GM19193 (cell line): ENCODE data around the gene C1QBP.

Experiments used
- POLR2A ChIP-seq: IDR thresholded peaks from 4 replicates; pipeline ENCODE4 v1.6.1; 2011; ENCODE audit not compliant: insufficient read depth, insufficient read length; ENCODE audit errors: extremely low read depth

The C1QBP gene

DNA sequence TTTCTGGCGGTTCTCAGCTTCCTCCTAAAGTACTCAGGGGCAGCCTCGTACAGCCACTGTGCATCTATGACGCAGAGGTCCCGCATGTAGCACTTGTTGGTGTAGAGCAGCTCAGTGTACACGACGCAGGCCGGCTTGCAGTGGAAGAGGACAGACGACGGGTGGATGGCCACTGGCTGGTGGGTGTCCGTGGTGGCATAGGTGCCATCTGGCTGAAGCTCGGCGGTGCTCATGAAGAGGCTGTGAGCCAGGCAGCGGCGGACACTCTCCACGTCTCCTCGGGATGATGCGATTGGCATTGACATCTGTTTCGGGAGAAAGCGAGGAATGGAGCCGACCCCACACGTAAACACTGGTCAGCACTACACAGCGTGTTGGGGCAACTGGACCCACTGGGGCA, 5.3 kb upstream of the C1QBP start:
- no peak for TF ChIP-seq POLR2A

DNA sequence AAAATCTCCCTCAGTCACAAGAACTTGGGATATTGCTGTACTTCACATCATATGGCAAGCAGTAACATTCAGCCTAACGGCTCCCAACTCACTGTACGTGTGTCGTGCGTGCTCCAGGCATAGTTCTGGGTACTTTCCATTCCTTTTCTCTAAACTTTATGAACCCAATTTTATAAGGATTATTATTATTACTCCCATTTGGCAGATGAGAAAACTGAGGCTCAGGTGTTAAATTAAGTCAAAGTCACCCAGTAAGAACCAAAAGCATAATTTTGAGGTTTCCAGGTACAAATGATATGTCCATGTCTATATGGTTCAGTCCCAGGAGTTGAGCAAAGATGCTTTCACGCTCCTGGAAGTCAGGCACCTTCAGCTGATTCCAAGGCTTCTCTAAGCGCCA, 4.8 kb upstream of the C1QBP start:
- no peak for TF ChIP-seq POLR2A

DNA sequence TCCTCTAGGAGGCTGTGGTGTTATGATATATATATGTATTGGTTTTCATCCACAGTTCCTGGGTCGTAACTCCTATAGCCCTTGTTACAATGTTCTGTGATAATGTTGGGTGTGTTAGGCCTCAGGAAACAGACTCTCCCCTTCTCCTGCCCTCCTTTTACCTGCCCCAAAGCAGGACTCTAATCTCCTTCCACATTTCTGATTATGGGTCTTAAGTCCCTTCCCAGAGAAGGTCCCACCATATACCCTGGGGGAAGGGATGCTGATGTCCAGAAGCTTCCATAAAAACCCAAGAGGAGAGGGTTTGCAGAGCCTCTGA, 450 bp upstream of the C1QBP start:
- TF ChIP-seq POLR2A: no peak

- TF ChIP-seq POLR2A: no peak
Measured at GRCh38 chr17:5437721-5438317, 1.1 kb downstream of the C1QBP start.

- no peak for TF ChIP-seq POLR2A
Measured at GRCh38 chr17:5434984-5435383, 4.0 kb downstream of the C1QBP start.

DNA sequence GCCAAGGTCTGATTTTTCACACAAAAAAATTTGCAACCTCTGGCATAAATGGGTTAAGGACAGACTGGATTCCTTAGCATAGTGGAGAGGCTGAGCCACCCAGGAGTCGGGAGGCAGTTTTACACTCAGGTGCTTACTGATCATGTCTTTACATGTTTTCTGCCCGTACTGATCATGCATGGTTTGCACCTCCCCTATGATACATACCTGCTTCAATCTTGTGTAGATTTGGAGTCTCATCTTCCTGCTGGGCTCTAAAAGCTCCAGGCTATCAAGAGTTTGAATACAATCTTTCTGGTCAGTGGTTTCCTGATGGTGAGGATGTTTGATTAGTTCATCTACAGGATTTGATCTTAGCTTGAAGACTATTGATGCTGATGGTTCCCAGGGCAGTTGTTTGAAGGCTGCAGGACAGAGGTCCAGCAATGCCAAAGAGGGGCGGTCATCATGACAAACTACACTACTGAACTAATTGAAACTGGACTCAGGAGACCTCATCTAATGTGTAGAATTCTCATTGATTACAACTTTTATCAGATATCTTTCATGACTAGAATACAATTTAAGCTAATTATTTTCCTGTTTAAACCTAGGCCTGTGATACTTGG, 6.9 kb downstream of the C1QBP start:
- no peak for TF ChIP-seq POLR2A

DNA sequence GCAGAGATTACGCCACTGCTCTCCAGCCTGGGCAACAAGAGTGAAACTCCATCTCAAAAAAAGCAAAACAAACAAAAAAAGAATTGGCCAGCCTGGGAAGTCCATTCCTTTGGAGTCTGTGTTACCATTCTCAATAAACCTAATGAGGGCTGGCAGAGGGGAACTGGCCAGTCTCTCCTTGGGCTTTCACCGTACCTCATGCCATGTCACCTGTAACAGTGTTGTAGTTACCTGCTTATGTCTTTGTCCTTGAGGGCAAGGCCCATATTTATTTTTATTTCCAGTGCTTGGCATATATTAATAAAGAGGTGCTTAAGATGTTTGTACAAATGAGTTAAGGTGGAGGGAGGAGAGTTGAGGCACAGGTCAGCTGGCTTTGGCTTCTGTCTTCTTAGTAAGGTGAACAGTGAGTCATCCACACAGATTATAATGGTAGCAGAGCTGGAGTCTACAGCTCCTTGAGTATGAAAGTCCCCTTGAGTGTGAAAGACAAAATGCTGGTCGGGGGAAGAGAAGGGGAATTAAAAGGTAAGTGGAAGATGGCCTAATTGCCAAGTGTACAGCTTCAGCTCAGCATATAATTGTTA, 8.4 kb downstream of the C1QBP start:
- no peak for TF ChIP-seq POLR2A

GRCh38 chr17:5429191-5429887, 9.6 kb downstream of the C1QBP start:
- no peak for TF ChIP-seq POLR2A

- TF ChIP-seq POLR2A: no peak
Measured at GRCh38 chr17:5425826-5426225, 13.1 kb downstream of the C1QBP start.

GRCh38 chr17:5424909-5425308, 14.0 kb downstream of the C1QBP start:
- TF ChIP-seq POLR2A: no peak

GRCh38 chr17:5422505-5422904, 16.4 kb downstream of the C1QBP start:
- TF ChIP-seq POLR2A: no peak

DNA sequence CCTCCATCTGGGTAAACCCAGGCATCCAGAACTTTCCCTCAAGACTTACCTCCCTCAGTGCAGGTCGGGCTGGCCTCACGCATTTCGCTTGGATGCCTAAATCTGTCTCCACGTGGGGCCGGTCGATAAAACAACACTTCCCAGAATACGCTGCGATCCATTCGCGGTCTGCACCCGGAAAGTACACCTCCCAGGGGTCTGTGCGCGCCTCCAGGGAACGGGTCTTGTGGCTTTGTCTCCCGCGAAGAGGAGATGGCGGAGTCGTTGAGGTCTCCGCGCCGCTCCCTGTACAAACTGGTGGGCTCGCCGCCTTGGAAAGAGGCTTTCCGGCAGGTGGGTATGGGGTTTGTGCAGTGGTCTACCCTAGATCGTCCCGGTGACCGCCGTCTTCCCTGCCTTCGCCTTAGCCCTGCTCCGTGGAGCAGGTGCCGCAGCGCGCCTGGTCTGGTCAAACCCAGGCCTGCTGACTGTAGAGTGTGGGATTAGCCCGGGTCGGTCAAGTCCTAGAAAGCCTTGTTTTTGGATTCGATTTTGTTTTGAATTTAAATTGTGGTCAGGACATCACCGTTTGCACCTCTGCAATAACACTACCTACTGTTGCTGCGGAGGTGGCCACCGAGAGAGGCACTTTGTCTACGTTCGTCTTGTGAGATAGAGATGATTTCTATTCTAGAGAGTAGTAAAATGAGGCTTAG, 18.8 kb downstream of the C1QBP start, which contains the start of gene RPAIN:
TSS of gene RPAIN (plus strand) at position 224 of the 695 bp plus-strand sequence. CDS start at position 253, 29 bp downstream.
- peak; percentile 88 for TF ChIP-seq POLR2A

DNA sequence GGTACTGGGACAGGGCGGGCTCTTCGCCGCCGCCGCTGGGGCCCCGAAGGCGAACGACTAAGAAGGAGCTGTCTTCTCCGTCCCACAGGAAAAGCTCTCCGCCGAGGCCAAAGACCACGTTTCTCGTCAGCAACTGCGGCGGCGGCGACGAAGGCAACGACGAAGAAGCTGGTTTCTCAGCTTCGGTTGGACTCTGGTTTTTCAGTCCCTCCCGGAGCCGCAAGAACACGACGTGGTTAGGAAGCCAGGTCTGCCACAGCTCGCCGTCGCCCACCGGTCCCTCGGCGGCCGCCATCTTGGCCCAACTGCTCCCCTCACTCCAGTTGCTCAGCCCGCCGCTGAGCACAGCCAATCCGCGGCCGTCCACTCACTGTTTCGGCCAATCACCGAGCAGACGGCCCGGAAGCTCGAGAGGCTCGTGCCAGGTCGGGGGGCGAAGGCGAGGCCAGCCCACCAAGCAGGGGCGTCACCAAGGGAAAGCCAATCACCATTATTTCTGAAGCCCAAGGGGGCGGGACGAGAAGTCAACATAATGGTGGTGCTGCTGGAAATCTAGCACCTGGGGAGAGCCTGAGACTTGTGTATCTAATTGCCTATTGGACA, 19.5 kb downstream of the C1QBP start, which contains the start of gene NUP88:
TSS of gene NUP88 (minus strand) at position 307 of the 603 bp plus-strand sequence. CDS start at position 295, 12 bp downstream.
- peak; percentile 84 for TF ChIP-seq POLR2A

DNA sequence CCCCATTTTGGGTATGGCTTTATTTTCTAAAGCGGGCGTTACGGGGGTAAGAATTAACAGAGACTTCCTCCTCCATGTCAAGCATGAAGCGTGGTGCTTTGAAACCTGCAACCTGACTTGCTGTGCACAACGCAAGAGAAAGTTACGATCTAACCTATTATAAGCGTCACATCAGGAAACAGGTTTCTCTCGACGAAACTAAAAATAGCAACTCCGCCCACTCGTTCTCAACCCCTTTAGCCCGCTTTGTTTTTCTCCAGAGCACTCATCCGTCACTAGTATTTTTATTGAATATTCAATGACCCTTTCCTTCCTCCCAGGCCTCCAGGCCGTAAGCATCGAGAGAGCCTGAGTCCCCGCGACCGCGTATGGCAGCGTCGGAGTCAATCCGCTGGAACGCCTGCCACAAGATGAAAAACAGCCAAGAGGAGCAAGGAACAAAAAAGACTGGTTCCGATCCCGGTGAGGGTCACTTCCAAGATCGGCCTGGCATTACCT, 20.0 kb downstream of the C1QBP start:
- no peak for TF ChIP-seq POLR2A
